HEK293T (cell line): ENCODE data around the gene CFDP1.

Experiments
- CTCF ChIA-PET: fragments of 350-600 bp; formaldehyde crosslinking; extraction: SDS; loops from one replicate; lab custom pipeline; 2021; ENCODE audit warnings: antibody characterized with exemption, inconsistent platforms; lab: Yijun Ruan, JAX
- POLR2A ChIA-PET: fragments of 350-600 bp; formaldehyde crosslinking; extraction: SDS; loops from one replicate; lab custom pipeline; 2020; ENCODE audit warnings: antibody characterized with exemption, inconsistent platforms; lab: Yijun Ruan, JAX
- DNase-seq: peaks from one replicate; pipeline ENCODE4 v3.0.0; 2012; ENCODE audit warnings: mixed read lengths; ENCODE audit errors: extremely low spot score
- ARNT ChIP-seq: fragments of 450-650 bp; IDR thresholded peaks from 2 replicates; pipeline ENCODE4 v1.6.1; 2017; ENCODE audit warnings: mild to moderate bottlenecking
- BHLHE40 ChIP-seq: fragments of 450-650 bp; IDR thresholded peaks from 2 replicates; pipeline ENCODE4 v1.6.1; 2016; ENCODE audit warnings: mild to moderate bottlenecking, moderate library complexity, borderline replicate concordance
- CTBP1 ChIP-seq: fragments of 450-650 bp; IDR thresholded peaks from 2 replicates; pipeline ENCODE4 v1.6.1; 2016; ENCODE audit warnings: borderline replicate concordance
- ELF4 ChIP-seq: fragments of 450-650 bp; IDR thresholded peaks from 2 replicates; pipeline ENCODE4 v1.6.1; 2017; ENCODE audit warnings: antibody characterized with exemption
- FOXA1 ChIP-seq: fragments of 450-650 bp; IDR thresholded peaks from 2 replicates; pipeline ENCODE4 v1.6.1; 2016; ENCODE audit warnings: mild to moderate bottlenecking
- FOXK2 ChIP-seq: fragments of 450-650 bp; IDR thresholded peaks from 2 replicates; pipeline ENCODE4 v1.6.1; 2016; ENCODE audit warnings: mild to moderate bottlenecking
- HDGF ChIP-seq: fragments of 450-650 bp; IDR thresholded peaks from 2 replicates; pipeline ENCODE4 v1.6.1; 2017; ENCODE audit warnings: antibody characterized with exemption, borderline replicate concordance
- L3MBTL2 ChIP-seq: fragments of 450-650 bp; conservative IDR thresholded peaks from 2 replicates; pipeline ENCODE4 v1.6.1; 2016; ENCODE audit warnings: mild to moderate bottlenecking
- LEF1 ChIP-seq: fragments of 450-650 bp; IDR thresholded peaks from 2 replicates; pipeline ENCODE4 v1.6.1; 2017; ENCODE audit warnings: mild to moderate bottlenecking, borderline replicate concordance
- NFRKB ChIP-seq: fragments of 450-650 bp; IDR thresholded peaks from 2 replicates; pipeline ENCODE4 v1.6.1; 2016; ENCODE audit warnings: mild to moderate bottlenecking, moderate library complexity
- PKNOX1 ChIP-seq: fragments of 450-650 bp; IDR thresholded peaks from 2 replicates; pipeline ENCODE4 v1.6.1; 2016
- SP1 ChIP-seq: fragments of 450-650 bp; IDR thresholded peaks from 2 replicates; pipeline ENCODE4 v1.6.1; 2017
- SUZ12 ChIP-seq: fragments of 450-650 bp; IDR thresholded peaks from 2 replicates; pipeline ENCODE4 v1.6.1; 2016; ENCODE audit warnings: mild to moderate bottlenecking
- TARDBP ChIP-seq: fragments of 450-650 bp; IDR thresholded peaks from 2 replicates; pipeline ENCODE4 v1.6.1; 2016
- ZNF384 ChIP-seq: fragments of 450-650 bp; IDR thresholded peaks from 2 replicates; pipeline ENCODE4 v1.6.1; 2016

Gene CFDP1

GRCh38 chr16:75477680-75478473 lies 44.6 kb upstream of the CFDP1 start:
- DNase-seq: no peak
- ChIA-PET CTCF (interaction anchor here (0.7 to 1.9 kb wide), 3 partner anchors 13 to 181 kb away, joined by 3 to 7 read pairs (median 4); partner anchors contain the start of gene TMEM170A), POLR2A (interaction anchor here (0.8 kb wide), 1 partner anchor 79 kb away, joined by 3 read pairs; no protein-coding TSS in a partner anchor)
- TF ChIP-seq BHLHE40 (no peak), FOXA1 (no peak), SUZ12 (no peak), NFRKB (no peak), FOXK2 (no peak), ARNT (no peak)

- TF ChIP-seq FOXK2 (no peak), PKNOX1 (no peak), SP1 (no peak), NFRKB (no peak), ARNT (no peak), TARDBP (no peak), ZNF384 (no peak), SUZ12 (no peak), FOXA1 (no peak), CTBP1 (no peak), L3MBTL2 (no peak)
- ChIA-PET CTCF (interaction anchor here (0.7 to 1.9 kb wide), 2 partner anchors 12 to 180 kb away, joined by 4 to 7 read pairs; partner anchors contain the start of gene TMEM170A), POLR2A (interaction anchor here (0.8 kb wide), 1 partner anchor 80 kb away, joined by 3 read pairs; no protein-coding TSS in a partner anchor)
- DNase-seq: no peak
These were observed 43.5 kb upstream of the CFDP1 start for GRCh38 chr16:75476817-75477216.

- POLR2A ChIA-PET: no interaction called here
- CTCF ChIA-PET: interaction anchor here (0.6 kb wide), 1 partner anchor 75 kb away, joined by 3 read pairs; no protein-coding TSS in a partner anchor
- no peak for TF ChIP-seq SUZ12
- TF ChIP-seq TARDBP: no peak
- TF ChIP-seq HDGF: no peak
- TF ChIP-seq ZNF384: no peak
- no peak for TF ChIP-seq SP1
- TF ChIP-seq PKNOX1: no peak
- TF ChIP-seq NFRKB: no peak
- TF ChIP-seq ARNT: no peak
- TF ChIP-seq CTBP1: no peak
- no peak for TF ChIP-seq FOXA1
- TF ChIP-seq L3MBTL2: no peak
- no peak for DNase-seq
These were observed 42.1 kb upstream of the CFDP1 start for GRCh38 chr16:75475420-75475847.

GRCh38 chr16:75472908-75473877 lies 39.9 kb upstream of the CFDP1 start:
- TF ChIP-seq BHLHE40 (no peak), ELF4 (no peak), FOXA1 (no peak), SP1 (no peak), CTBP1 (no peak), TARDBP (no peak), PKNOX1 (no peak), FOXK2 (no peak), LEF1 (no peak), NFRKB (no peak), ZNF384 (no peak), ARNT (no peak), SUZ12 (no peak)
- POLR2A ChIA-PET: no interaction called here

GRCh38 chr16:75471723-75472633 lies 38.7 kb upstream of the CFDP1 start:
- TF ChIP-seq PKNOX1 (peak; percentile 11; the same call in 1 of the 2 replicates), LEF1 (no peak), HDGF (no peak)
- peak; percentile 79 for DNase-seq
- ChIA-PET POLR2A (no interaction called here), CTCF (interaction anchor here (0.6 to 1.7 kb wide), 7 partner anchors 8 to 883 kb away, joined by 3 to 10 read pairs (median 4); no protein-coding TSS in a partner anchor)

More at GRCh38 chr16:75472908-75473877, 39.9 kb upstream of the CFDP1 start:
- CTCF ChIA-PET: interaction anchor here (0.9 kb wide), 2 partner anchors 10 to 87 kb away, joined by 4 to 5 read pairs; no protein-coding TSS in a partner anchor
- DNase-seq: no peak
